Loucy (cell line): Measurements from ENCODE around the gene DCUN1D2.

Experiments used
- H2AFZ ChIP-seq: fragments of 200-600 bp; sonication (generic); 2 replicates; pipeline ENCODE4 v1.6.0; 2016; ENCODE audit warnings: antibody characterized with exemption, mild to moderate bottlenecking, low read length, moderate library complexity
- H3F3A ChIP-seq: fragments of 200-600 bp; 2 replicates; pipeline ENCODE4 v1.6.0; 2016; ENCODE audit warnings: antibody characterized with exemption, low read depth, mild to moderate bottlenecking
- H3K27me3 ChIP-seq: fragments of 200-600 bp; sonication (generic); 2 replicates; pipeline ENCODE4 v1.6.1; 2014; ENCODE audit warnings: low read length, mild to moderate bottlenecking; ENCODE audit not compliant: insufficient read depth, poor library complexity, severe bottlenecking
- H3K36me3 ChIP-seq: fragments of 200-600 bp; sonication (generic); 2 replicates; pipeline ENCODE4 v1.6.1; 2016; ENCODE audit warnings: low read length; ENCODE audit not compliant: insufficient read depth
- H3K4me1 ChIP-seq: fragments of 200-600 bp; sonication (generic); 2 replicates; pipeline ENCODE4 v1.5.1; 2014; ENCODE audit warnings: low read length, mild to moderate bottlenecking; ENCODE audit not compliant: insufficient read depth, poor library complexity, severe bottlenecking
- H3K4me2 ChIP-seq: fragments of 200-600 bp; sonication (generic); 2 replicates; pipeline ENCODE4 v1.6.0; 2014; ENCODE audit warnings: antibody characterized with exemption, low read length, low read depth, mild to moderate bottlenecking; ENCODE audit not compliant: poor library complexity, severe bottlenecking
- H3K4me3 ChIP-seq: fragments of 200-600 bp; sonication (generic); 2 replicates; pipeline ENCODE4 v1.5.1; 2014; ENCODE audit warnings: low read length, mild to moderate bottlenecking, mixed read lengths; ENCODE audit not compliant: poor library complexity, severe bottlenecking
- H3K79me2 ChIP-seq: fragments of 200-600 bp; sonication (generic); 2 replicates; pipeline ENCODE4 v1.6.1; 2014; ENCODE audit warnings: low read length; ENCODE audit not compliant: insufficient read depth
- H3K9ac ChIP-seq: fragments of 200-600 bp; sonication (generic); 2 replicates; pipeline ENCODE4 v1.6.0; 2014; ENCODE audit warnings: mild to moderate bottlenecking, low read depth, low read length, moderate library complexity; ENCODE audit not compliant: poor library complexity, severe bottlenecking
- H3K9me2 ChIP-seq: fragments of 200-600 bp; sonication (generic); replicated peaks from 2 replicates; pipeline ENCODE4 v1.6.1; 2016; ENCODE audit warnings: low read depth, low read length, mixed read lengths
- H3K9me3 ChIP-seq: fragments of 200-600 bp; sonication (generic); 2 replicates; pipeline ENCODE4 v1.6.1; 2014; ENCODE audit warnings: mild to moderate bottlenecking, antibody characterized with exemption, low read length, low read depth; ENCODE audit not compliant: insufficient read depth
- H4K20me1 ChIP-seq: fragments of 200-600 bp; sonication (generic); 2 replicates; pipeline ENCODE4 v1.6.0; 2014; ENCODE audit warnings: antibody characterized with exemption, low read length, mild to moderate bottlenecking; ENCODE audit not compliant: insufficient read depth, poor library complexity, severe bottlenecking
- CTCF ChIP-seq: fragments of 200-600 bp; sonication (generic); conservative IDR thresholded peaks from 2 replicates; pipeline ENCODE4 v1.5.1; 2014; ENCODE audit warnings: mild to moderate bottlenecking, antibody characterized with exemption, low read length
- EZH2phosphoT487 ChIP-seq: fragments of 200-600 bp; IDR thresholded peaks from 2 replicates; pipeline ENCODE4 v1.6.1; 2018; ENCODE audit warnings: antibody characterized with exemption, mild to moderate bottlenecking, moderate library complexity, borderline replicate concordance

Gene DCUN1D2

DNA sequence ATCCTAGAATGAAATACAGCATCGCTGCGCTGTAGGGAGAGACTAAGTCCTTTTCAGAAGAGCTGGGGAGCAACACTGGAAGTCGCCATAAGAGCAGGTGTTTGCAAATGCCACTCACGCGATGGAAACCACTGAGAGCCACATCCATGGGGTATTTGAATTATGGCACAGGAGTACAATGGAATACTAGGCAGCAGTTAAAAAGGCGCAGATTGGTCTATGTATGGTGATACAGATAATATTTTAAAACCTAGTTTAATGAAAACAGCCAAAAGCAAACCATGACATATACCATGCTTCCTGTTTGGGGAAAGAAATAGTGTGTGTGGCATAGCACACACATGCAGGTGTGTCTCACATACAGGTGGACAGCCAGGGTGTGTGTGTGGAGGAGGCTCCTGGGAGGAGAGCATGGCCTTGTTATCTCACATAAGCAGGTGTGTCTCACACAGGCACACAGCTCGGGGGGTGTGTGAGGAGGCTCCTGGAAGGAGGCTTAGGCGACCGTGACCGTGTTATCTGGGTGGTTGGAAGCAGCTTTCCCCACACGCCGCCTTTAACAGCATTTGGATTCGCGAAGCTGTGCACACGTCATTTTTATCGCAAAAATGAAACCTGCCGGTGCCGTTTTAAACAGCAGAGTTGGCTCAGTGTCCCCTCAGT lies 70.8 kb downstream of the DCUN1D2 start:
- Histone ChIP-seq H3K27me3 (no peaks in the 10 kb centered on the region), H3K4me3 (no peak overlapping the region), H2AFZ (no peak overlapping the region), H3K79me2 (no peaks in the 10 kb centered on the region), H3K9me2 (no peaks in the 10 kb centered on the region), H3F3A (no peaks in the 10 kb centered on the region), H3K4me1 (no peaks in the 10 kb centered on the region), H4K20me1 (no peaks in the 10 kb centered on the region), H3K36me3 (no peaks in the 10 kb centered on the region), H3K9me3 (no peaks in the 10 kb centered on the region), H3K9ac (no peak overlapping the region), H3K4me2 (no peak overlapping the region)
- TF ChIP-seq EZH2phosphoT487 (no peak), CTCF (no peak)

DNA sequence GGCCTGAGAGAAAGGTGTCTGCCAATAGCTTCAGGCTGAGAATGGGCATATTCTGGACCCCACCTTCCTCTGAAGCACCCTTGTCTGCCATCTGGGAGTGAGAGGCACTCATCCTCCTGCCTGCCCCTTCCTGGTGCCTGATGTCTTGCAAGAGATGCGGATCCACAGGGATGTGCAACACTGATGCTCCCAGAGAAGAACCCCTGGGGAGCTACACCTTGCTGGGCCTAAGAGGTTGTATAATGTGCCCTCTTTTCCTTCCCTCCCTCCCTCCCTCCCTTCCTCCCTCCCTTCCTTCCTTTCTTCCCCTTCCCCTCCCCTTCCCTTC lies 71.8 kb downstream of the DCUN1D2 start:
- H3K9me2 ChIP-seq: no peaks in the 10 kb centered on the region
- H3K9me3 ChIP-seq: no peaks in the 10 kb centered on the region
- H4K20me1 ChIP-seq: no peaks in the 10 kb centered on the region
- H3K4me3 ChIP-seq: no peak overlapping the region
- no peak for TF ChIP-seq CTCF
- TF ChIP-seq EZH2phosphoT487: no peak
- no peaks in the 10 kb centered on the region for H3K4me1 ChIP-seq
- H3F3A ChIP-seq: no peaks in the 10 kb centered on the region
- no peaks in the 10 kb centered on the region for H3K36me3 ChIP-seq
- no peak overlapping the region for H2AFZ ChIP-seq
- no peak overlapping the region for H3K9ac ChIP-seq
- no peaks in the 10 kb centered on the region for H3K27me3 ChIP-seq
- no peaks in the 10 kb centered on the region for H3K79me2 ChIP-seq
- no peak overlapping the region for H3K4me2 ChIP-seq

- Histone ChIP-seq H3K9me3 (no peaks in the 10 kb centered on the region), H3K36me3 (no peaks in the 10 kb centered on the region), H3F3A (no peaks in the 10 kb centered on the region), H3K9me2 (no peaks in the 10 kb centered on the region), H3K27me3 (no peaks in the 10 kb centered on the region), H3K4me3 (no peak overlapping the region), H3K4me2 (no peak overlapping the region), H3K79me2 (no peaks in the 10 kb centered on the region), H4K20me1 (no peaks in the 10 kb centered on the region), H2AFZ (no peak overlapping the region), H3K4me1 (no peaks in the 10 kb centered on the region), H3K9ac (no peak overlapping the region)
- TF ChIP-seq CTCF (no peak), EZH2phosphoT487 (no peak)
These were observed 72.4 kb downstream of the DCUN1D2 start for GRCh38 chr13:113417836-113418721.
